Smooth muscle cell (in vitro differentiated cells): ENCODE results near the gene AGO3. TPM values are rescaled to one million over a fixed set of nuclear protein-coding genes. Genes with fewer than 3 reads are reported as not detected.

Experiments used
- DNase-seq: peaks from one replicate; lab custom pipeline; 2025; ENCODE audit not compliant: unreplicated experiment; lab: John Stamatoyannopoulos, UW
- H2AFZ ChIP-seq: fragments of 200-600 bp; sonication (generic); 2 replicates; pipeline ENCODE4 v1.6.0; 2016; ENCODE audit warnings: antibody characterized with exemption, low read depth, mild to moderate bottlenecking
- H3F3A ChIP-seq: fragments of 200-600 bp; sonication (generic); 2 replicates; pipeline ENCODE4 v1.6.0; 2017; ENCODE audit warnings: antibody characterized with exemption, low read depth
- H3K27ac ChIP-seq: fragments of 200-600 bp; sonication (generic); 2 replicates; pipeline ENCODE4 v1.5.1; 2016; ENCODE audit warnings: low read depth, mild to moderate bottlenecking
- H3K27me3 ChIP-seq: fragments of 200-600 bp; sonication (generic); 2 replicates; pipeline ENCODE4 v1.6.1; 2016; ENCODE audit warnings: low read depth, mild to moderate bottlenecking
- H3K36me3 ChIP-seq: fragments of 200-600 bp; sonication (generic); 2 replicates; pipeline ENCODE4 v1.5.1; 2016; ENCODE audit warnings: low read depth
- H3K4me1 ChIP-seq: fragments of 200-600 bp; sonication (generic); 2 replicates; pipeline ENCODE4 v1.5.1; 2016; ENCODE audit warnings: low read depth
- H3K4me2 ChIP-seq: fragments of 200-600 bp; sonication (generic); 2 replicates; pipeline ENCODE4 v1.6.0; 2016; ENCODE audit warnings: mild to moderate bottlenecking
- H3K4me3 ChIP-seq: fragments of 200-600 bp; sonication (generic); 2 replicates; pipeline ENCODE4 v1.5.1; 2016; ENCODE audit warnings: mild to moderate bottlenecking
- H3K79me2 ChIP-seq: fragments of 200-600 bp; sonication (generic); 2 replicates; pipeline ENCODE4 v1.6.0; 2016; ENCODE audit warnings: low read depth, mild to moderate bottlenecking
- H3K9ac ChIP-seq: fragments of 200-600 bp; sonication (generic); 2 replicates; pipeline ENCODE4 v1.6.0; 2016; ENCODE audit warnings: low read depth
- H3K9me3 ChIP-seq: fragments of 200-600 bp; sonication (generic); replicated peaks from 2 replicates; pipeline ENCODE4 v1.5.1; 2016; ENCODE audit warnings: low read depth
- H4K20me1 ChIP-seq: fragments of 200-600 bp; sonication (generic); 2 replicates; pipeline ENCODE4 v1.6.0; 2016; ENCODE audit warnings: low read depth
- CTCF ChIP-seq: fragments of 200-600 bp; sonication (generic); IDR thresholded peaks from 2 replicates; pipeline ENCODE4 v1.5.1; 2017; ENCODE audit warnings: borderline replicate concordance, mild to moderate bottlenecking, antibody characterized with exemption; ENCODE audit not compliant: insufficient read depth, poor library complexity, severe bottlenecking
- WGBS: methylation state at CpG from one replicate; pipeline ENCODE4 v1.1.7; 2016; ENCODE audit warnings: low lambda C conversion rate; 5-methylcytosine and 5-hydroxymethylcytosine counted together
- polyA plus RNA-seq: library from polyadenylated mRNA; unstranded; fragments of >200 nt; fragmentation: Nextera tagmentation; extraction: Ambion mirVana; gene quantifications from 2 replicates; pipeline ENCODE4 v1.2.1, GENCODE V29; 2016
- total RNA-seq: library from RNA; depleted of rRNA; stranded (reverse); fragments of >200 nt; gene quantifications from 2 replicates; pipeline ENCODE4 v1.2.3, GENCODE V29; 2014

AGO3 gene
- total and polyA plus RNA-seq, 2 experiments from 2014 or later, result 14.3 to 31.6 TPM

- Histone ChIP-seq H3K9me3 (no peaks in the 10 kb centered on the region), H3K36me3 (no peaks in the 10 kb centered on the region), H4K20me1 (no peaks in the 10 kb centered on the region), H3F3A (peaks cover 6% of the 10 kb centered on the region), H3K9ac (no peak overlapping the region), H3K79me2 (no peaks in the 10 kb centered on the region), H3K27ac (no peak overlapping the region), H2AFZ (no peak overlapping the region), H3K4me1 (peaks cover 16% of the 10 kb centered on the region), H3K4me3 (no peak overlapping the region), H3K4me2 (no peak overlapping the region), H3K27me3 (no peaks in the 10 kb centered on the region)
- WGBS, result 92% methylated on average over 9 of the region's 9 CpGs
- no peak for TF ChIP-seq CTCF
- no peak for DNase-seq
These were observed 181.9 kb downstream of the AGO3 start for GRCh38 chr1:36112823-36113222.

- no peaks in the 10 kb centered on the region for H3K9me3 ChIP-seq
- no peaks in the 10 kb centered on the region for H3K79me2 ChIP-seq
- WGBS, result 84% methylated on average over 5 of the region's 5 CpGs
- peaks cover 4% of the 10 kb centered on the region for H3F3A ChIP-seq
- no peaks in the 10 kb centered on the region for H4K20me1 ChIP-seq
- peaks cover 14% of the 10 kb centered on the region for H3K4me1 ChIP-seq
- no peaks in the 10 kb centered on the region for H3K36me3 ChIP-seq
- H2AFZ ChIP-seq, result no peak overlapping the region
- no peak overlapping the region for H3K27ac ChIP-seq
- H3K27me3 ChIP-seq, result no peaks in the 10 kb centered on the region
- H3K4me3 ChIP-seq, result no peak overlapping the region
- no peak overlapping the region for H3K4me2 ChIP-seq
- DNase-seq, result no peak
- no peak for TF ChIP-seq CTCF
- no peak overlapping the region for H3K9ac ChIP-seq
These were observed 183.5 kb downstream of the AGO3 start for GRCh38 chr1:36114371-36114770.

- H3K4me1 ChIP-seq, result peaks cover 21% of the 10 kb centered on the region
- no peaks in the 10 kb centered on the region for H3K36me3 ChIP-seq
- no peaks in the 10 kb centered on the region for H3K27me3 ChIP-seq
- no peak overlapping the region for H3K4me2 ChIP-seq
- DNase-seq, result no peak
- no peaks in the 10 kb centered on the region for H3K9me3 ChIP-seq
- H3K27ac ChIP-seq, result peak overlapping the region; percentile 53
- H3K9ac ChIP-seq, result no peak overlapping the region
- no peak overlapping the region for H2AFZ ChIP-seq
- H3K79me2 ChIP-seq, result no peaks in the 10 kb centered on the region
- H4K20me1 ChIP-seq, result no peaks in the 10 kb centered on the region
- no peak overlapping the region for H3K4me3 ChIP-seq
- WGBS, result 64% methylated on average over 14 of the region's 18 CpGs
- no peak for TF ChIP-seq CTCF
- peaks cover 4% of the 10 kb centered on the region for H3F3A ChIP-seq
These were observed 184.3 kb downstream of the AGO3 start for GRCh38 chr1:36115200-36115669.

- Histone ChIP-seq H3K4me1 (peaks cover 21% of the 10 kb centered on the region), H4K20me1 (no peaks in the 10 kb centered on the region), H3K9me3 (no peaks in the 10 kb centered on the region), H3K27ac (peak overlapping the region; percentile 53), H3K4me3 (no peak overlapping the region), H3K9ac (no peak overlapping the region), H3K27me3 (no peaks in the 10 kb centered on the region), H2AFZ (no peak overlapping the region), H3K79me2 (no peaks in the 10 kb centered on the region), H3K4me2 (peak overlapping the region; percentile 31), H3F3A (peaks cover 4% of the 10 kb centered on the region), H3K36me3 (no peaks in the 10 kb centered on the region)
- WGBS, result 50% methylated on average over 5 of the region's 5 CpGs
- no peak for TF ChIP-seq CTCF
- DNase-seq, result no peak
These were observed 185.0 kb downstream of the AGO3 start for GRCh38 chr1:36115931-36116330.
